ENCODE data around the gene MC4R.

The MC4R gene

GRCh38 chr18:60327880-60328279 lies 44.7 kb downstream of the MC4R start:
- no peak for DNase-seq (ENCODE audit: low read depth)

DNA sequence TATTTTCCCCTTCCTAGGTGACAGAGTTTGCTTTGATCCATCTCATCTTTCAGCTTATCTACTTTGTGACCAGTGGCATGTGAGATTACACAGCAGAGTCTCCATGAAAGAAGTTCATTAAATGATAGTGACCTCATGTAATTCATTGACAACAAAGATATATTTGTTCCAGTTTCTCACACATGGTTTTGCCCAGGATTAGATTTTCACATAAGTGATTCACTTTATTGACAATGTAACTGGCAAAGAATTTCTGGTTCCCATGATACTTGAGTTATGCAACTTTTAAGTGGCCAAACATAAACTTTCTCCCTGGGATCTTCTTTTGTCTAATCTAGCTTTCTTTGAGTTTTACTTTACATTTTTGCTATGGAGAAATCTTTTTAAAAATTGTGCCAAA lies 50.0 kb downstream of the MC4R start:
- no peak for DNase-seq (ENCODE audit: low read depth)
